B cell (primary cell): ENCODE measurements around the gene ECT2.

Source experiments
- EZH2 ChIP-seq: IDR thresholded peaks from 2 replicates; pipeline ENCODE4 v1.6.1; 2012; ENCODE audit warnings: borderline replicate concordance, low read depth, mild to moderate bottlenecking, moderate library complexity, low read length; ENCODE audit not compliant: insufficient read depth, poor library complexity, severe bottlenecking
- TF ChIP-seq, protein P1 (sequence below): fragments of 200-600 bp; IDR thresholded peaks from one replicate; pipeline ENCODE4 v1.8.0; 2022; ENCODE audit warnings: antibody characterized with exemption, mild to moderate bottlenecking

DNA sequence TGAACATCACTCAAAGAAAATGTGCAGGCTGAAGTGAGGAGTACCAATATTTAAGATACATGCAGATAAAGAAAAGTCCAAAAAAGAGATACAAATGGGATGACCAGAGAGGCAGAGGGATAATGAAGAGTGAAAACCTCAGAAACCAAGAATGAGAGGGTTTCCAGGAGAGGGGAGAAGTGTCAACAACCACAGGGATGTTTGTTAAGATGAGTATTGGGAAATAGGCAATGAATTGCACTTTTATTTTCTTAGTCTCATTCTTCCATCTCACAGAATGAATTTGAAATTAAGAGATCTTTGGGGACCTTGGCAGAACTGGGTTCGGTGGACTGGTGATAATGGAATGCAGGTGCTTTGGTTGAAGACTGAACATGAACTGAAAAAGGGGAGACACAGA, 102.5 kb downstream of the ECT2 start:
- TF ChIP-seq, protein P1, sequence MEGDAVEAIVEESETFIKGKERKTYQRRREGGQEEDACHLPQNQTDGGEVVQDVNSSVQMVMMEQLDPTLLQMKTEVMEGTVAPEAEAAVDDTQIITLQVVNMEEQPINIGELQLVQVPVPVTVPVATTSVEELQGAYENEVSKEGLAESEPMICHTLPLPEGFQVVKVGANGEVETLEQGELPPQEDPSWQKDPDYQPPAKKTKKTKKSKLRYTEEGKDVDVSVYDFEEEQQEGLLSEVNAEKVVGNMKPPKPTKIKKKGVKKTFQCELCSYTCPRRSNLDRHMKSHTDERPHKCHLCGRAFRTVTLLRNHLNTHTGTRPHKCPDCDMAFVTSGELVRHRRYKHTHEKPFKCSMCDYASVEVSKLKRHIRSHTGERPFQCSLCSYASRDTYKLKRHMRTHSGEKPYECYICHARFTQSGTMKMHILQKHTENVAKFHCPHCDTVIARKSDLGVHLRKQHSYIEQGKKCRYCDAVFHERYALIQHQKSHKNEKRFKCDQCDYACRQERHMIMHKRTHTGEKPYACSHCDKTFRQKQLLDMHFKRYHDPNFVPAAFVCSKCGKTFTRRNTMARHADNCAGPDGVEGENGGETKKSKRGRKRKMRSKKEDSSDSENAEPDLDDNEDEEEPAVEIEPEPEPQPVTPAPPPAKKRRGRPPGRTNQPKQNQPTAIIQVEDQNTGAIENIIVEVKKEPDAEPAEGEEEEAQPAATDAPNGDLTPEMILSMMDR, result no peak
- no peak for TF ChIP-seq EZH2
